Cardiac muscle cell (in vitro differentiated cells and primary cell): ENCODE results near the gene RIT1. TPM values are rescaled to one million over a fixed set of nuclear protein-coding genes. Genes with fewer than 3 reads are reported as not detected.

Experiments used
- DNase-seq, 2 donors: peaks; one replicate each; pipeline versions ENCODE4 v3.0.0 to v3.0.0-alpha.2; 2010 to 2017; ENCODE audit warnings: low read depth in 1 of 2, low spot score in 1 of 2
- H3K27ac ChIP-seq: fragments of 200-600 bp; sonication (generic); 2 replicates; pipeline ENCODE4 v1.5.1; 2016
- H3K27me3 ChIP-seq: fragments of 200-600 bp; sonication (generic); 2 replicates; pipeline ENCODE4 v1.6.0; 2016; ENCODE audit warnings: control low read depth
- H3K36me3 ChIP-seq: fragments of 200-600 bp; sonication (generic); 2 replicates; pipeline ENCODE4 v1.5.1; 2016; ENCODE audit warnings: control low read depth
- H3K4me1 ChIP-seq: fragments of 200-600 bp; sonication (generic); 2 replicates; pipeline ENCODE4 v1.8.1; 2017; ENCODE audit warnings: low read depth, mild to moderate bottlenecking, mixed run types
- H3K4me3 ChIP-seq: fragments of 200-600 bp; sonication (generic); 2 replicates; pipeline ENCODE4 v1.5.1; 2016; ENCODE audit warnings: mild to moderate bottlenecking
- H3K9me3 ChIP-seq: fragments of 200-600 bp; sonication (generic); 2 replicates; pipeline ENCODE4 v1.5.1; 2017; ENCODE audit warnings: low read depth, mild to moderate bottlenecking, control low read depth
- CTCF ChIP-seq: IDR thresholded peaks from 2 replicates; pipeline ENCODE4 v1.5.1; 2012; ENCODE audit warnings: low read depth, mild to moderate bottlenecking, low read length
- polyA plus RNA-seq: library from polyadenylated mRNA; unstranded; fragments of >200 nt; fragmentation: Nextera tagmentation; extraction: Ambion mirVana; gene quantifications from 2 replicates; pipeline ENCODE4 v1.2.1, GENCODE V29; 2016
- total RNA-seq: library from RNA; depleted of rRNA; stranded (reverse); fragments of >200 nt; gene quantifications from 2 replicates; pipeline ENCODE4 v1.2.3, GENCODE V29; 2016

RIT1 gene
- total and polyA plus RNA-seq, 2 experiments from 2014 or later: 29.1 to 40.6 TPM

DNA sequence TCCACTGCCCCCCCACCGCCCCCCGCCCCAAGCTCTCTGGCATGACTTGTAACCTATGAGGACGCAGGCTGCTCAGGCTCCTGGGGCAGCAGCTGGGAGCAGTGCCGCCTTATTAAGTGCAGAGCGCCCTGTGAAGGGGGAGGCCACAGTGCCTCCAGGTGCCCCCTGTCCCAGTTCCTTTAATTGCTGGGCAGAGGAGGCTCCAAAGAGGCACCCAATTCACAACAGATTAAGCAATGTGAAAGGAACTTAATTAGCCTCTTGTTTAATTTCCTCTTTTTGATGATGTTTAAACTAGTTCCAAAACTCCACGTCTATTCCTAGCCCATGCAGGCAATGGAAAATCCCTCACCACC lies 33.3 kb upstream of the RIT1 start:
- no peak for DNase-seq
- Histone ChIP-seq H3K4me1 (peaks cover 14% of the 10 kb centered on the region), H3K36me3 (peaks cover 26% of the 10 kb centered on the region), H3K9me3 (no peaks in the 10 kb centered on the region), H3K27ac (peak overlapping the region; percentile 81), H3K4me3 (no peak overlapping the region), H3K27me3 (no peaks in the 10 kb centered on the region)
- no peak for TF ChIP-seq CTCF

DNA sequence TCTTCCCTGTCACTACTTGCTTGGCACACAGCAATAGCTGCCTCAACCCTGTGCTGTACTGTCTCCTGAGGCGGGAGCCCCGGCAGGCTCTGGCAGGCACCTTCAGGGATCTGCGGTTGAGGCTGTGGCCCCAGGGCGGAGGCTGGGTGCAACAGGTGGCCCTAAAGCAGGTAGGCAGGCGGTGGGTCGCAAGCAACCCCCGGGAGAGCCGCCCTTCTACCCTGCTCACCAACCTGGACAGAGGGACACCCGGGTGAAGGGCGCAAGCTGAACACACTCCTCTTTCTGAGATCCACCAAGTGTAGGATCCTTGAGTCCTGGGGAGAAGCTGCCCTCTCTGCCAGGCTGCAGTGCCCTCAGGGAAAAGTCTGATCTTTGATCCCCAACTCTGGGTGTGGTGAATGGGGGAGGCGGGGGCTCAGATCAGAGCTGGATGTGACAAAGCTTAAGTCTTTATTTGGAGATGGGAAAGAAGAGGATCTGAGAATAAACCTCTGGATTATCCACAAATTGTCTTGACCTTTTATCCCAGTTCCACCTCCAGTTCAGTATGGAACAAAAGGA lies 31.5 kb upstream of the RIT1 start:
- H3K4me3 ChIP-seq: no peak overlapping the region
- no peak for DNase-seq
- TF ChIP-seq CTCF: no peak
- H3K36me3 ChIP-seq: peaks cover 12% of the 10 kb centered on the region
- H3K4me1 ChIP-seq: peaks cover 18% of the 10 kb centered on the region
- no peaks in the 10 kb centered on the region for H3K9me3 ChIP-seq
- H3K27me3 ChIP-seq: no peaks in the 10 kb centered on the region
- H3K27ac ChIP-seq: peak overlapping the region; percentile 55

DNA sequence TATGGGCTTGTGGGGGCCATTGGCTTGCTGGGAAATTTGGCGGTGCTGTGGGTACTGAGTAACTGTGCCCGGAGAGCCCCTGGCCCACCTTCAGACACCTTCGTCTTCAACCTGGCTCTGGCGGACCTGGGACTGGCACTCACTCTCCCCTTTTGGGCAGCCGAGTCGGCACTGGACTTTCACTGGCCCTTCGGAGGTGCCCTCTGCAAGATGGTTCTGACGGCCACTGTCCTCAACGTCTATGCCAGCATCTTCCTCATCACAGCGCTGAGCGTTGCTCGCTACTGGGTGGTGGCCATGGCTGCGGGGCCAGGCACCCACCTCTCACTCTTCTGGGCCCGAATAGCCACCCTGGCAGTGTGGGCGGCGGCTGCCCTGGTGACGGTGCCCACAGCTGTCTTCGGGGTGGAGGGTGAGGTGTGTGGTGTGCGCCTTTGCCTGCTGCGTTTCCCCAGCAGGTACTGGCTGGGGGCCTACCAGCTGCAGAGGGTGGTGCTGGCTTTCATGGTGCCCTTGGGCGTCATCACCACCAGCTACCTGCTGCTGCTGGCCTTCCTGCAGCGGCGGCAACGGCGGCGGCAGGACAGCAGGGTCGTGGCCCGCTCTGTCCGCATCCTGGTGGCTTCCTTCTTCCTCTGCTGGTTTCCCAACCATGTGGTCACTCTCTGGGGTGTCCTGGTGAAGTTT lies 30.8 kb upstream of the RIT1 start:
- Histone ChIP-seq H3K27ac (peak overlapping the region; percentile 55), H3K9me3 (no peaks in the 10 kb centered on the region), H3K27me3 (no peaks in the 10 kb centered on the region), H3K4me1 (peaks cover 18% of the 10 kb centered on the region), H3K36me3 (peaks cover 6% of the 10 kb centered on the region), H3K4me3 (no peak overlapping the region)
- no peak for DNase-seq
- TF ChIP-seq CTCF: no peak

GRCh38 chr1:155940993-155941844 lies 30.1 kb upstream of the RIT1 start, which contains the start of gene RXFP4:
Gene RXFP4, plus strand, starts transcription at chr1:155941638. Its CDS starts 72 bp downstream, at chr1:155941710.
- no peaks in the 10 kb centered on the region for H3K27me3 ChIP-seq
- peak within 1 kb of the TSS; percentile 75 for H3K27ac ChIP-seq
- no peak for DNase-seq
- no peaks in the 10 kb centered on the region for H3K36me3 ChIP-seq
- no peaks in the 10 kb centered on the region for H3K9me3 ChIP-seq
- TF ChIP-seq CTCF: no peak
- H3K4me1 ChIP-seq: peaks cover 18% of the 10 kb centered on the region
- H3K4me3 ChIP-seq: no peak within 1 kb of the TSS

DNA sequence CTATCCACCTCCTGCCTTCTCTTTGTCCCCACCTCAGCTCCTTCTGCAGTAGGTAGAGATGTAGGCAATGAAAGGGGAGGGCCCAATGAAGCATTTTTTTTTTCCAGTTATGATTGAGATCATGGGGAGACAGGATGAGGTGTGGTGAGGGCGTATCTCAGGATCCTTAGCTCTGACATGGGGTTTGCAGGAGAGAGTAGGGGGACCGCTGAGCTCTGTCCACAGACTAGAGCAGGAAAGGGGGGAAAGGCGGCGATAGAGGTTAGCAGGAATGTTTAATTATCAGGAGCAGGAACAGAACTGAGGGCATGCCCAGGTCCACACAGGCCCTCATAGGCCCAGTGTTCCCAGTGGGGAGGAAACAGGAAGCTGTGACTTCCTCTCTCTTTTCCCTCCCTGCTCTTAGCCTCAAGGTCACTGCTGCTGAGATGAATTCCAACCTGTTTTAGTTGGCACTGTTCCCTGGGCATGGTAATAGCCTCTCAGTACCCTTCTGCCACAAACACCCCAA lies 29.4 kb upstream of the RIT1 start:
- Histone ChIP-seq H3K4me3 (no peak overlapping the region), H3K4me1 (peaks cover 18% of the 10 kb centered on the region), H3K27ac (peak overlapping the region; percentile 75), H3K9me3 (no peaks in the 10 kb centered on the region), H3K27me3 (no peaks in the 10 kb centered on the region), H3K36me3 (no peaks in the 10 kb centered on the region)
- peak; percentile 54 to 70 for DNase-seq
- no peak for TF ChIP-seq CTCF
